K562 (cell line): ENCODE results near the gene GRIK3. TPM values are rescaled to one million over a fixed set of nuclear protein-coding genes. Genes with fewer than 3 reads are reported as not detected.

ENCODE experiments used
- ATAC-seq: fragments of 200-7000 bp; cut with Tn5 transposase; 3 replicates; pipeline ENCODE4 v1.9.1; 2020; ENCODE audit warnings: moderate library complexity
- BruUV-seq: library from RNA; stranded (reverse); fragments of 400-500 nt; replicated peaks from 2 replicates; lab custom pipeline; 2021; lab: Mats Ljungman, UMichigan
- CTCF ChIA-PET: fragments of 300-600 bp; formaldehyde crosslinking; extraction: SDS; loops from one replicate; lab custom pipeline; 2021; ENCODE audit warnings: low intra/inter-chr PET ratio; lab: Yijun Ruan, JAX
- POLR2A ChIA-PET: fragments of 300-600, 350-650 bp; sonication (Branson Sonifier 250); formaldehyde crosslinking; extraction: SDS; loops from one replicate; lab custom pipeline; 2021; ENCODE audit warnings: antibody characterized with exemption, inconsistent platforms; lab: Yijun Ruan, JAX
- DNase-seq, 4 experiments: peaks; one replicate each; pipeline versions ENCODE4 v3.0.0 to v3.0.0-alpha.2; 2011 to 2018; ENCODE audit warnings: low spot score in 3 of 4, mixed read lengths in 3 of 4; ENCODE audit errors: extremely low read depth in 1 of 4
- FAIRE-seq: peaks from 2 replicates; lab custom pipeline; 2011; peaks lifted over from hg19 to GRCh38; lab: Jason Lieb, UNC
- H2AFZ ChIP-seq: 2 replicates; pipeline ENCODE4 v1.6.0; 2011; ENCODE audit warnings: low read depth, low read length, control low read depth, inconsistent platforms
- H3K27ac ChIP-seq: fragments of 200-600 bp; 3 replicates; pipeline ENCODE4 v1.8.0; 2011; ENCODE audit warnings: low read depth, mild to moderate bottlenecking, control low read depth, inconsistent platforms, low read length, moderate library complexity, mixed read lengths; ENCODE audit errors: extremely low read depth
- H3K27me3 ChIP-seq, 2 experiments: fragments of 300-600 bp in 1 of 2; 2 replicates in 1 of 2; 3 replicates in 1 of 2; pipeline versions ENCODE4 v1.6.0 to v1.8.0; 2011; ENCODE audit warnings: inconsistent platforms in 2 of 2, low read length in 2 of 2, mild to moderate bottlenecking in 1 of 2, mixed read lengths in 1 of 2, moderate library complexity in 1 of 2; ENCODE audit not compliant: control insufficient read depth in 2 of 2, insufficient read depth in 2 of 2
- H3K36me3 ChIP-seq: fragments of 300-600 bp; 3 replicates; pipeline ENCODE4 v1.8.0; 2011; ENCODE audit warnings: mild to moderate bottlenecking, low read length, inconsistent platforms; ENCODE audit not compliant: control insufficient read depth, insufficient read depth
- H3K4me1 ChIP-seq, 2 experiments: fragments of 200-600 bp in 1 of 2; replicated peaks in 1 of 2; 2 replicates in 1 of 2; 3 replicates in 1 of 2; pipeline versions ENCODE4 v1.5.1 to v1.8.0; 2011; ENCODE audit warnings: inconsistent platforms in 2 of 2, low read length in 2 of 2, mild to moderate bottlenecking in 1 of 2, mixed read lengths in 1 of 2, moderate library complexity in 1 of 2; ENCODE audit not compliant: control insufficient read depth in 2 of 2, insufficient read depth in 2 of 2
- H3K4me2 ChIP-seq: 2 replicates; pipeline ENCODE4 v1.6.1; 2011; ENCODE audit warnings: low read length, control low read depth, inconsistent platforms, mixed read lengths; ENCODE audit not compliant: insufficient read depth
- H3K4me3 ChIP-seq: fragments of 200-600 bp; sonication (generic), shearing (Covaris generic); 2 replicates; pipeline ENCODE4 v1.5.1; 2016; ENCODE audit warnings: control low read depth, inconsistent platforms
- H3K79me2 ChIP-seq: fragments of 200-600 bp; 3 replicates; pipeline ENCODE4 v1.8.0; 2011; ENCODE audit warnings: low read length, inconsistent platforms; ENCODE audit not compliant: control insufficient read depth, insufficient read depth
- H3K9ac ChIP-seq, 2 experiments: 2 replicates each; pipeline versions ENCODE4 v1.6.0 to v1.6.1; 2011; ENCODE audit warnings: low read depth in 2 of 2, low read length in 2 of 2, control low read depth in 1 of 2, inconsistent platforms in 1 of 2, mild to moderate bottlenecking in 1 of 2, mixed read lengths in 1 of 2; ENCODE audit not compliant: insufficient read depth in 1 of 2
- H3K9me1 ChIP-seq: one replicate; pipeline ENCODE4 v1.6.0; 2011; ENCODE audit warnings: inconsistent platforms, mild to moderate bottlenecking, low read length, moderate library complexity; ENCODE audit not compliant: control insufficient read depth, insufficient read depth
- H3K9me3 ChIP-seq: replicated peaks from 2 replicates; pipeline ENCODE4 v1.5.1; 2011; ENCODE audit warnings: low read depth, low read length, inconsistent platforms; ENCODE audit not compliant: control insufficient read depth, insufficient read depth
- H4K20me1 ChIP-seq: replicated peaks from 2 replicates; pipeline ENCODE4 v1.6.1; 2011; ENCODE audit warnings: low read length, inconsistent platforms, mixed read lengths; ENCODE audit not compliant: control insufficient read depth, insufficient read depth
- ARID2 ChIP-seq: fragments of 450-650 bp; IDR thresholded peaks from 2 replicates; pipeline ENCODE4 v1.6.1; 2017; ENCODE audit warnings: antibody characterized with exemption, mild to moderate bottlenecking
- FOXP1 ChIP-seq: sonication (generic); formaldehyde crosslinking; IDR thresholded peaks from 2 replicates; pipeline ENCODE4 v1.8.0; 2022; ENCODE audit warnings: mild to moderate bottlenecking, missing genetic modification reagents
- FOXP4 ChIP-seq: sonication (generic); formaldehyde crosslinking; IDR thresholded peaks from 2 replicates; pipeline ENCODE4 v1.8.0; 2022; ENCODE audit warnings: mild to moderate bottlenecking, missing genetic modification reagents, borderline replicate concordance
- MCM7 ChIP-seq, 2 experiments: fragments of 450-650 bp; IDR thresholded peaks; 2 replicates each; pipeline ENCODE4 v1.6.1; 2016 to 2018
- PATZ1 ChIP-seq: fragments of 250-450 bp; sonication (Bioruptor Pico); IDR thresholded peaks from 2 replicates; pipeline ENCODE4 v1.5.0; 2020; ENCODE audit warnings: mild to moderate bottlenecking, borderline replicate concordance
- PML ChIP-seq: IDR thresholded peaks from 2 replicates; pipeline ENCODE4 v1.6.1; 2012; ENCODE audit warnings: low read length, inconsistent platforms
- PRPF4 ChIP-seq: fragments of 200-400 bp; formaldehyde crosslinking; IDR thresholded peaks from one replicate; pipeline ENCODE4 v1.6.1; 2017; ENCODE audit warnings: low read length, low read depth, mild to moderate bottlenecking; ENCODE audit not compliant: insufficient read depth, poor library complexity, severe bottlenecking
- RBM25 ChIP-seq: fragments of 200-400 bp; formaldehyde crosslinking; IDR thresholded peaks from 2 replicates; pipeline ENCODE4 v1.6.1; 2018; ENCODE audit warnings: low read length, low read depth, moderate library complexity; ENCODE audit not compliant: severe bottlenecking
- TAF15 ChIP-seq: fragments of 200-400 bp; formaldehyde crosslinking; IDR thresholded peaks from 2 replicates; pipeline ENCODE4 v1.6.1; 2017; ENCODE audit warnings: mild to moderate bottlenecking, low read depth, low read length, moderate library complexity
- ZBTB33 ChIP-seq: sonication (generic); formaldehyde crosslinking; IDR thresholded peaks from 2 replicates; pipeline ENCODE4 v1.8.1; 2023; ENCODE audit warnings: mild to moderate bottlenecking, missing genetic modification reagents
- ZFP36 ChIP-seq: fragments of 150-350 bp; IDR thresholded peaks from 2 replicates; pipeline ENCODE4 v1.6.1; 2018; ENCODE audit warnings: low read length, low read depth; ENCODE audit not compliant: partially characterized antibody
- ZNF449 ChIP-seq: fragments of 250-450 bp; sonication (Bioruptor Pico); IDR thresholded peaks from 2 replicates; pipeline ENCODE4 v1.8.0; 2022; ENCODE audit warnings: moderate library complexity, mild to moderate bottlenecking, inconsistent platforms
- WGBS: fragments of 100-300 bp; shearing (Covaris generic); methylation state at CpG from one replicate; pipeline ENCODE4 v1.1.6; 2016; ENCODE audit warnings: low coverage, mixed read lengths; ENCODE audit not compliant: insufficient coverage; ENCODE audit errors: missing lambda C conversion rate; 5-methylcytosine and 5-hydroxymethylcytosine counted together
- in situ Hi-C: fragments of 300-500 bp; cut with MboI; formaldehyde crosslinking; loops from 4 replicates; pipeline ENCODE4 v1.15.0; 2018; ENCODE audit warnings: inconsistent platforms, mixed read lengths
- intact Hi-C: fragments of 100-400 bp; cut with micrococcal nuclease; formaldehyde crosslinking; loops from 2 replicates; pipeline ENCODE4 v1.14.2; 2022
- polyA plus RNA-seq, 8 experiments: library from polyadenylated mRNA; depleted of rRNA in 4 of 8; stranded (reverse) in 5 of 8; unstranded in 3 of 8; fragments of >200 nt; fragmentation: Nextera tagmentation in 2 of 8; fragmentation: Illumina TruSeq in 1 of 8; extraction: Ambion mirVana in 2 of 8; extraction: Trizol in 1 of 8; gene quantifications; 2 replicates each; pipeline versions ENCODE4 v1.2.1 to v1.2.3, GENCODE V29; 2011 to 2014; ENCODE audit warnings: inconsistent platforms in 1 of 8, missing spikeins in 1 of 8
- total RNA-seq, 7 experiments: library from RNA; depleted of rRNA in 6 of 7; stranded (reverse); fragments of >200 nt in 6 of 7; fragmentation: Illumina TruSeq in 2 of 7; extraction: Trizol in 2 of 7; gene quantifications; 2 replicates each; pipeline versions ENCODE4 v1.2.1 to v1.2.3, GENCODE V29; 2011 to 2021; ENCODE audit warnings: low replicate concordance in 1 of 7

The GRIK3 gene
- total and polyA plus RNA-seq, 9 of the 15 experiments (the other 6 are each of a cell fraction or from before 2014, with no cell fraction given): not detected

GRCh38 chr1:36784147-36784859 lies 250.0 kb downstream of the GRIK3 start (continued):
- no peak for TF ChIP-seq FOXP4 (CRISPR knock-in tag)
- no peak for TF ChIP-seq PATZ1 (CRISPR knock-in tag)
- TF ChIP-seq PRPF4: no peak

GRCh38 chr1:36783475-36783874 lies 250.8 kb downstream of the GRIK3 start:
- Histone ChIP-seq H3K27ac (no peak overlapping the region), H2AFZ (no peak overlapping the region), H4K20me1 (peaks cover 10% of the 10 kb centered on the region), H3K9me3 (no peaks in the 10 kb centered on the region), H3K4me2 (no peak overlapping the region), H3K4me1 (no peaks in the 10 kb centered on the region), H3K79me2 (no peaks in the 10 kb centered on the region), H3K9ac (no peak overlapping the region), H3K4me3 (no peak overlapping the region), H3K27me3 (peaks cover 3 to 25% of the 10 kb centered on the region in 2 experiments; a peak in 3 of 5 replicates), H3K36me3 (no peaks in the 10 kb centered on the region), H3K9me1 (no peaks in the 10 kb centered on the region)
- in situ Hi-C loops: no loop called here
- DNase-seq (no peak), ATAC-seq (no peak), FAIRE-seq (no peak)
- ChIA-PET POLR2A (interaction anchor here (0.7 to 1.1 kb wide), 3 partner anchors 9 to 98 kb away, joined by 3 to 4 read pairs (median 4); no protein-coding TSS in a partner anchor), CTCF (no interaction called here)
- no TSS peak for BruUV-seq
- intact Hi-C loops: no loop called here
- 0% methylated on average over 3 of the region's 3 CpGs for WGBS
- TF ChIP-seq RBM25 (peak; percentile 65), ZNF449 (no peak), PML (no peak), ZBTB33 (no peak), MCM7 (IDR thresholded peaks at IDR 0.05) (no peak), TAF15 (no peak), FOXP1 (CRISPR knock-in tag) (no peak), ARID2 (no peak), ZFP36 (peak; percentile 42)
